Type B pancreatic cell (in vitro differentiated cells): ENCODE measurements around the gene RBM4. TPM values are rescaled to one million over a fixed set of nuclear protein-coding genes. Genes with fewer than 3 reads are reported as not detected.

Experiments used
- DNase-seq: peaks from one replicate; pipeline ENCODE4 v3.0.0; 2021; ENCODE audit warnings: mixed read lengths; ENCODE audit not compliant: unreplicated experiment; ENCODE audit errors: extremely low spot score
- H3K27ac Mint-ChIP-seq: 2 replicates; pipeline ENCODE4 v1.8.0; 2021; ENCODE audit warnings: mild to moderate bottlenecking, mixed read lengths
- H3K27me3 Mint-ChIP-seq: 2 replicates; pipeline ENCODE4 v1.8.0; 2021; ENCODE audit warnings: mixed read lengths
- H3K36me3 Mint-ChIP-seq: 2 replicates; pipeline ENCODE4 v1.8.0; 2021; ENCODE audit warnings: mixed read lengths
- H3K4me1 Mint-ChIP-seq: one replicate; pipeline ENCODE4 v1.8.0; 2021; ENCODE audit warnings: mixed read lengths; ENCODE audit not compliant: unreplicated experiment
- H3K4me3 Mint-ChIP-seq: 2 replicates; pipeline ENCODE4 v1.8.0; 2021; ENCODE audit warnings: mild to moderate bottlenecking, mixed read lengths
- H3K9me3 Mint-ChIP-seq: 2 replicates; pipeline ENCODE4 v1.8.0; 2021; ENCODE audit warnings: mixed read lengths
- total RNA-seq: library from RNA; stranded (reverse); gene quantifications from 2 replicates; pipeline ENCODE4 v1.2.1, GENCODE V29; 2021; ENCODE audit warnings: low replicate concordance
- TF ChIP-seq, protein P1 (sequence below): fragments of 200-600 bp; sonication (generic); conservative IDR thresholded peaks from 2 replicates; pipeline ENCODE4 v1.5.0; 2021; ENCODE audit warnings: antibody characterized with exemption, mild to moderate bottlenecking

Gene RBM4
- total RNA-seq, 1 donor from 2014 or later = 228 TPM

DNA sequence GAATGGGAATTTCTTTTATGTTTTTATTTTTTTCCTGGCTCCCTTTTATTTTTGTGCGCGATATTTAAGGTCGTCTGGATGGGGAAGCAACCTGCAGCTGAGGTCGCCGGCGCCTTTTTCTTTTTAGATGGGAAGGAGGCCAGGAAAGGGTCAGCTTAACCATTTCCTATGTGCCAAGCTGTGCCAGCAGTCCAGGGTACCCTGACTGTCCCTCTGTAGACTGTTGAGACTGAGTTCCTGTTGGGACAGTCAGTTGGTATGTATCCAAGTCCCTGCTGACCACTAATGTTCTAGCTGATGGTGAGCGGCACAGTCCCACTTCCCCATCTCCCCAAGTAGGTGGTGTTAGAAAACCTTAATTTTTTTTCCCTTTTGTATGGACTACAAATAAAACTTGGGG lies 11.6 kb upstream of the RBM4 start:
- Mint-ChIP-seq H3K4me3 (no peak overlapping the region), H3K27ac (no peak overlapping the region), H3K4me1 (peaks cover 9% of the 10 kb centered on the region)

DNA sequence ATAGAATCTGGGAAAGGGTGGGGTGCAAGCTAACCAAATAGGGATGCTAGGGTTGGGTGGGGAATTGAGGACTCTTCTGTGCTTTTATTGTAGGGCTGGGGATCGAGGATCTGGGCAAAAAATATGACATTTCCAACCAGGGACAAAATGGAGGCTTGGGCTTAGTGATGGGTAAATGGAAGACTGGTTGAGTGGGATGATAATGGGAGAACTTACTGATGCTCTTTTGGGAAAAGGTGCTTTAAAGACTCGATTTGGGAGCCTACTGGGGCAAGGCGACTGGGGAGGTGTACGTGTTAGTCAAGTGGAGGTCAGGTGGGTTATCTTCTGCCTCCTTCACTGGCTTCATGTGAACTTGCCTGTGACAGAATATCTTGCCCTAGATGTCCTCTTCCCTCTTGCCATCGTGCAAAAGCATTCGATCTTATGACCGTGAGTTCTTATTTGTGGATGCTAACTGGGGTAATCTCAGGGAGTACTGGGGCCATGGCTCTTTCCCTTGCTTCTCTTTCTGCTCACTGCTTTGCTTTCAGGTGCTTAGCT lies 10.4 kb upstream of the RBM4 start:
- Mint-ChIP-seq H3K9me3 (no peaks in the 10 kb centered on the region), H3K4me1 (peaks cover 1% of the 10 kb centered on the region), H3K4me3 (no peak overlapping the region), H3K27me3 (no peaks in the 10 kb centered on the region), H3K27ac (peak overlapping the region; percentile 8), H3K36me3 (peaks cover 41% of the 10 kb centered on the region)
- no peak for DNase-seq
- TF ChIP-seq, protein P1, sequence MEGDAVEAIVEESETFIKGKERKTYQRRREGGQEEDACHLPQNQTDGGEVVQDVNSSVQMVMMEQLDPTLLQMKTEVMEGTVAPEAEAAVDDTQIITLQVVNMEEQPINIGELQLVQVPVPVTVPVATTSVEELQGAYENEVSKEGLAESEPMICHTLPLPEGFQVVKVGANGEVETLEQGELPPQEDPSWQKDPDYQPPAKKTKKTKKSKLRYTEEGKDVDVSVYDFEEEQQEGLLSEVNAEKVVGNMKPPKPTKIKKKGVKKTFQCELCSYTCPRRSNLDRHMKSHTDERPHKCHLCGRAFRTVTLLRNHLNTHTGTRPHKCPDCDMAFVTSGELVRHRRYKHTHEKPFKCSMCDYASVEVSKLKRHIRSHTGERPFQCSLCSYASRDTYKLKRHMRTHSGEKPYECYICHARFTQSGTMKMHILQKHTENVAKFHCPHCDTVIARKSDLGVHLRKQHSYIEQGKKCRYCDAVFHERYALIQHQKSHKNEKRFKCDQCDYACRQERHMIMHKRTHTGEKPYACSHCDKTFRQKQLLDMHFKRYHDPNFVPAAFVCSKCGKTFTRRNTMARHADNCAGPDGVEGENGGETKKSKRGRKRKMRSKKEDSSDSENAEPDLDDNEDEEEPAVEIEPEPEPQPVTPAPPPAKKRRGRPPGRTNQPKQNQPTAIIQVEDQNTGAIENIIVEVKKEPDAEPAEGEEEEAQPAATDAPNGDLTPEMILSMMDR = no peak

More for the DNA sequence above, 11.6 kb upstream of the RBM4 start:
- Mint-ChIP-seq H3K27me3 (no peaks in the 10 kb centered on the region), H3K36me3 (peaks cover 37% of the 10 kb centered on the region), H3K9me3 (no peaks in the 10 kb centered on the region)
- TF ChIP-seq, protein P1 = no peak
- no peak for DNase-seq

DNA sequence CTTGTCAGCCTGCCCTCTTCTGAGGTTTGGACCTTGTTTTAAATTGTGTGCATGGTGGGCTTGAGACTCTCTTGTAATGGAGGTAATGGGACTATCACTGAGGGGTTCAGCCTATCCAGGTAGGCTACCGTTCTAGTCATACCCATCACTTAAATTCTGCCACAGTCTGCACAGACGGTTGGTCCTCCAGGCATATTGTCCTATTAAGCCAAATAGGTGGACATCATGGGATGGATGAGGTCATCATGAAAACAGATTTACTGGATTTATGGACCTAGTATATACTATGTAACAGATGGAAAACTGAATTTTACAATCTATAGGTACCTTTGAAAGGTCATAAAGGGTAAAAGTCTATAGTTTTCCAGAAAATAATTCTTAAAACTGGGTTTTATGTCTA lies 9.1 kb upstream of the RBM4 start:
- H3K4me3 Mint-ChIP-seq = no peak overlapping the region
- TF ChIP-seq, protein P1 = no peak
- peaks cover 34% of the 10 kb centered on the region for H3K36me3 Mint-ChIP-seq

DNA sequence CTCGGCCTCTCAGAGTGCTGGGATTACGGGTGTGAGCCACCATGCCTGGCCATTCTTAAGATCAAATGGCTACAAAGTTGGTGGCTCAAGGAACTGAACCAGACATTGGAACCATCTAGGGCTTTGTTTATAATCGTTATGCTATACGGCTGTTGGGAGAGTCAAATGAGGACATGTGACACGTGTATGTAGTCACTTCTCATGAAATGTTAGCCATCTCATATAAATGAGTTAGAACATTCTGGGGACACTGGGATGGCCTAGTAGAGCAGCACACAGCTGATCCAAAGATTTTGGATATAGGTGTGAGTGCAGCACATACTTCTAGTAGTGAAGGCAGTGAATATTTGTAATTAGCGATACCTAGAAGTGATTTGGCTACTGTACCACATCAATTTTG lies 6.6 kb upstream of the RBM4 start:
- TF ChIP-seq, protein P1 = no peak
- no peak overlapping the region for H3K4me3 Mint-ChIP-seq
- H3K27ac Mint-ChIP-seq = peak overlapping the region; percentile 55
- peaks cover 4% of the 10 kb centered on the region for H3K4me1 Mint-ChIP-seq
- H3K9me3 Mint-ChIP-seq = no peaks in the 10 kb centered on the region
- no peak for DNase-seq
- H3K27me3 Mint-ChIP-seq = no peaks in the 10 kb centered on the region
- peaks cover 40% of the 10 kb centered on the region for H3K36me3 Mint-ChIP-seq

More for the DNA sequence above, 9.1 kb upstream of the RBM4 start:
- Mint-ChIP-seq H3K27ac (no peak overlapping the region), H3K27me3 (no peaks in the 10 kb centered on the region), H3K4me1 (no peaks in the 10 kb centered on the region), H3K9me3 (no peaks in the 10 kb centered on the region)
- no peak for DNase-seq

DNA sequence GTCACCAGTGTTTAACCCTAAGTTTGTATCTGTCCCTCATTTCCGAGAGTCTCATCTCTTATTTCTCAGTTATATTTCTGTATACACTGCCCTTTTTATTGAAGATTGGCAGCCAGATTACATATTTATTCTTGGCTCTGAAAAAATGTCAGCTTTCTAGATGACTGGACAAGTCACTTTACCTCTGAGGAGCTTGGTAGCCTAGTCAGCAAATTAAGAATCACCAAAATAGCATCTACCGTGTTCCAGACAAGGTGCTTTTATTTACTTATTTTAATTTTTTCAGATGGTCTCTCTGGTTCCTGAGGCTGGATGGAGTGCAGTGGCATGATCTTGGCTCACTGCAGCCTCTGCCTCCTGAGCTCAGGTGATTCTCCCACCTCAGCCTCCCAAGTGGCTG lies 5.6 kb upstream of the RBM4 start:
- TF ChIP-seq, protein P1 = no peak

DNA sequence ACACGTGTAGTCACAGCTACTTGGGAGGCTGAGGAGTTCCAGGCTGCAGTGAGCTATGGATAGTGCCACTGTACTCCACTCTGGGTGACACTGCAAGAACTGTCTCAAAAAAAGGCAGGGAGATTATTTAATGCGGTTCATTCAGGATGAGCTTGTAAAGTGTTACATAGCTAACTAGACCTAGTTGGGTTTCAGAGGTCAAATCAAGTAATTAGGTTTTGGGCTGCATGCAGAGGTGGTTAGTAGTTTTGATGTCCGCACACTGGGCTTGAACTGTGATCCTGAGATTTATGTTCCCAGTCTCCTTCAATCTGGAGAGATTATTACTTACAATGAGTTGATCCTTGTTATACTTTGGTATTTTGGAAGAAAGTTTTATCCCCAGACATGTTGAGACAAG lies 2.1 kb upstream of the RBM4 start:
- peak overlapping the region; percentile 69 for H3K27ac Mint-ChIP-seq
- TF ChIP-seq, protein P1 = no peak
- H3K9me3 Mint-ChIP-seq = no peaks in the 10 kb centered on the region
- H3K4me1 Mint-ChIP-seq = peaks cover 30% of the 10 kb centered on the region
- H3K36me3 Mint-ChIP-seq = peaks cover 36% of the 10 kb centered on the region
- H3K4me3 Mint-ChIP-seq = peak overlapping the region; percentile 43
- H3K27me3 Mint-ChIP-seq = no peaks in the 10 kb centered on the region
- DNase-seq = no peak

More for the DNA sequence above, 5.6 kb upstream of the RBM4 start:
- no peaks in the 10 kb centered on the region for H3K27me3 Mint-ChIP-seq
- peaks cover 11% of the 10 kb centered on the region for H3K4me1 Mint-ChIP-seq
- DNase-seq = no peak
- no peak overlapping the region for H3K4me3 Mint-ChIP-seq
- H3K27ac Mint-ChIP-seq = no peak overlapping the region
- peaks cover 29% of the 10 kb centered on the region for H3K36me3 Mint-ChIP-seq
- H3K9me3 Mint-ChIP-seq = no peaks in the 10 kb centered on the region
